Vagina (tissue), 2 donors: ENCODE measurements around the gene NFATC2.

ENCODE experiments used
- CTCF ChIP-seq, 3 experiments: fragments of 450-650 bp in 2 of 3; fragments of 200-600 bp in 1 of 3; sonication (generic) in 1 of 3; IDR thresholded peaks; one replicate each; pipeline ENCODE4 v1.5.1; 2017 to 2019; ENCODE audit warnings: antibody characterized with exemption in 3 of 3, mild to moderate bottlenecking in 2 of 3, moderate library complexity in 2 of 3
- POLR2A ChIP-seq, 2 donors: fragments of 450-650 bp; IDR thresholded peaks; one replicate each; pipeline ENCODE4 v1.6.1; 2017; ENCODE audit warnings: antibody characterized with exemption in 2 of 2, mild to moderate bottlenecking in 2 of 2, moderate library complexity in 2 of 2
- POLR2AphosphoS5 ChIP-seq, 2 donors: sonication (generic); formaldehyde crosslinking; IDR thresholded peaks; one replicate each; pipeline ENCODE4 v1.9.0; 2017; ENCODE audit warnings: antibody characterized with exemption in 2 of 2, mild to moderate bottlenecking in 2 of 2, low read depth in 1 of 2; ENCODE audit not compliant: insufficient read depth in 1 of 2

GRCh38 chr20:51563174-51563485 is 20.6 kb upstream of the NFATC2 start:
- no peak for TF ChIP-seq CTCF (IDR thresholded peaks at IDR 0.05)
- no peak for TF ChIP-seq POLR2AphosphoS5 (IDR thresholded peaks at IDR 0.05; ENCODE audit: insufficient read depth in 1 of 2, low read depth in 1 of 2)
- no peak for TF ChIP-seq POLR2A (IDR thresholded peaks at IDR 0.05)
